ENCODE measurements around the gene CDK5RAP2.

DNA sequence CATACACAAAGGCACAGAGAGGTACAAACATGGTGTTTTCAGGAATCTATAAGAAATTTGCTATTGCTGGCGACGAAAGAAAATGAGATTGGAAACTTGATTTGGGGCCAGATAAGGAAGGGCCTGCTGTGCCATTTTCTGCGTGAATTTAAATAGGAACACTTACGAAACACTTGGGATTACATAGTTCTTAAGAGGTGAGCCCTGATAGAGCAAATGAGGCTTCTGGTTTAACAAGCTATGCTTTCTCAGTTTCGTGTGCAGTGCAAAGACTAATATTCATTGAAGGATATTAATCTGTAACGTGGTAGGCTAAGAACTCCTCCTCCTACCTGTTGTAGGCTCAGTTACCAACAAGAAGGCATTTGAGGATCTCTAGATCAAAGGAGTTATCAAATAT, 93.1 kb downstream of the CDK5RAP2 start:
- TF ChIP-seq POLR2AphosphoS5 (IDR thresholded peaks at IDR 0.05; ENCODE audit: borderline replicate concordance, low read depth, low read length) (no peak), EZH2 (IDR thresholded peaks at IDR 0.05) (no peak), FOXP2 (optimal IDR thresholded peaks at IDR 0.05; ENCODE audit: control extremely low read depth, extremely low read length, insufficient read depth) (no peak)
